GM12873 (cell line): ENCODE results near the gene FAAP100.

ENCODE experiments used
- TF ChIP-seq, protein P1 (sequence below): IDR thresholded peaks from 2 replicates; pipeline ENCODE4 v1.5.1; 2012; ENCODE audit warnings: low read depth, mild to moderate bottlenecking, moderate library complexity, low read length, control low read depth; ENCODE audit not compliant: insufficient read depth; ENCODE audit errors: missing control alignments

Gene FAAP100

DNA sequence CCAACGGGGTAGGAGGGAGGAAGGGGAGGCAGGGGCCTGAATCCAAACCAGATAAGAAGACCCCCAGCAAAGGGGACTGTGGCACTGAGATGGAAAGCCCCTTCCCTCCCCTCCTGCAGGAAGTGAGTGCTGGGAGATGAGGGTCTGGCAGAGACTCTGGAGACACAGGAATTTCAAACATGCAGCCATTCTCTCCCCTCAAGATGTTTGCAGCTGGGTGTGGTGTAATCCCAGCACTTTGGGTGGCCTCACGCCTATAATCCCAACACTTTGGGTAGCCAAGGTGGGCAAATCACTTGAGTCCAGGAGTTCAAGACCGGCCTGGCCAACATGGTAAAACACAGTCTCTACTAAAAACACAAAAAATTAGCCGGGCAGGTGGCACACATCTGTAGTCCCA is 33.9 kb upstream of the FAAP100 start:
- TF ChIP-seq, protein P1, sequence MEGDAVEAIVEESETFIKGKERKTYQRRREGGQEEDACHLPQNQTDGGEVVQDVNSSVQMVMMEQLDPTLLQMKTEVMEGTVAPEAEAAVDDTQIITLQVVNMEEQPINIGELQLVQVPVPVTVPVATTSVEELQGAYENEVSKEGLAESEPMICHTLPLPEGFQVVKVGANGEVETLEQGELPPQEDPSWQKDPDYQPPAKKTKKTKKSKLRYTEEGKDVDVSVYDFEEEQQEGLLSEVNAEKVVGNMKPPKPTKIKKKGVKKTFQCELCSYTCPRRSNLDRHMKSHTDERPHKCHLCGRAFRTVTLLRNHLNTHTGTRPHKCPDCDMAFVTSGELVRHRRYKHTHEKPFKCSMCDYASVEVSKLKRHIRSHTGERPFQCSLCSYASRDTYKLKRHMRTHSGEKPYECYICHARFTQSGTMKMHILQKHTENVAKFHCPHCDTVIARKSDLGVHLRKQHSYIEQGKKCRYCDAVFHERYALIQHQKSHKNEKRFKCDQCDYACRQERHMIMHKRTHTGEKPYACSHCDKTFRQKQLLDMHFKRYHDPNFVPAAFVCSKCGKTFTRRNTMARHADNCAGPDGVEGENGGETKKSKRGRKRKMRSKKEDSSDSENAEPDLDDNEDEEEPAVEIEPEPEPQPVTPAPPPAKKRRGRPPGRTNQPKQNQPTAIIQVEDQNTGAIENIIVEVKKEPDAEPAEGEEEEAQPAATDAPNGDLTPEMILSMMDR = no peak

DNA sequence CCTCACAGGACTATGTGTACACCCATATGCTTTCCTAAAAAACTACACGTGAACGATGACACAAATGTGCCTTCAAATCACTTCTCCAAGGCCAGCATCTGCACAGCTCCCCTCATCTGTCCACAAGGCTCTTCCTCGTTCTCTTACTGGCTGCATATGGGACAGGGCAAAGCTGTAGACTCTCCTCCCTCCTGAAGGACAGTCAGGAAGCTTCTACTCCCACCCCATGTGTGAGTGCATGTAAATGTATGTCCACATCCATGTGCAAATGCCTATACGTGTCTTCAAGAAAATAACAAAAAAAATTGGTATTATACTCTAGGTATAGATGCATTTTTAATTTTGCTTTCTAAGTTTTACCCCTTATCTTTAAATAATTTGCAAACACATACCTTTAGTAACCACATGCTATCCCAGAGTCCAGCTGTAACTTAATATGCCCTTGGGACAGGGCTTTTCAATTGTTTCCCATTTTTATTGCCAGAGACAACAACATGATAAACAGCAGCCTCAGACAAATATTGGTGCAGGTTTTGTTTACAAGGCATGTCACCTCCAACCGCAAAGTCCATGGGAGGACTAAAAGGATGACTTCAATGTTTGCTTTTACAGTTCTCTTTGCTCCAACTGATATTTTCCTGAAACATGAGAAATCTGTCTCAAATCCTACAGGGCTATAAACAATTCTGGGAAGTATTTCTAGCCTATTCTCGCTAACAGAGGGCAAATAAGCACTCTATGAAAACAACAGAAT is 31.6 kb upstream of the FAAP100 start:
- TF ChIP-seq, protein P1 = no peak

DNA sequence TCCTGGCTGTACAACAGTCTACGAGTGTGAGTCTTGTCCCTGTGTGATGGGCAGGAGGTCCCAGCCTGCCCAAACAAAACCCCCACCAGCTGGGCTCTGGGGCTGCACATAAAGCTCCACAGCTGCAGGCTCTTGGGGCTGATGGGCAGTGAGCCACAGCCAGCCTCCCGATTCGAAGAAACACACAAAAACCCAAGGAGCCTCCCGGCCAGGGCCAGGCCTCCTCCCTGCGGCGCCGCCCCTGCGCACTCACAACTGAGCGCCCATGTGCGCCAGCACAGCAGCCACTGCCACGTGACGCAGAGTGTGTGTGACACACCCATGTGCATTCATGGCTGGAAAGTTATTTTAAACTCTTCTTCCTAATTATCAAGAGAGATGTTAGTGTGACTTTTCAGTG is 30.6 kb upstream of the FAAP100 start:
- TF ChIP-seq, protein P1 = no peak

DNA sequence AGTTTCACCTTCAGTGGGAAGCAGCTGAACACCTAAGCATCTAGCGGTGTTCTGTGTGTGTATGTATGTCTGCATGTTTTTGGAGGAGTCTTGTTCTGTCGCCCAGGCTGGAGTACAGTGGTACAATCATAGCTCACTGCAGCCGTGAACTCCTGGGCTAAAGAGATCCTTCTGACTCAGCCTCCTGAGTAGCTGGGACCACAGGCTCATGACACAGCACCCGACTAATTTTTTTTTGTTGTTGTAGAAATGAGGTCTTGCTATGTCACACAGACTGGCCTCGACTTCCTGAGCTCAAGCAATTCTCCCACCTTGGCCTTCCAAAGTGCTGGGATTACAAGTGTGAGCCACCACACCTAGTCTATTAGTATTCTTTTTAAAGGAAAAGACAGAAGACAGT is 30.2 kb upstream of the FAAP100 start:
- TF ChIP-seq, protein P1 = no peak

DNA sequence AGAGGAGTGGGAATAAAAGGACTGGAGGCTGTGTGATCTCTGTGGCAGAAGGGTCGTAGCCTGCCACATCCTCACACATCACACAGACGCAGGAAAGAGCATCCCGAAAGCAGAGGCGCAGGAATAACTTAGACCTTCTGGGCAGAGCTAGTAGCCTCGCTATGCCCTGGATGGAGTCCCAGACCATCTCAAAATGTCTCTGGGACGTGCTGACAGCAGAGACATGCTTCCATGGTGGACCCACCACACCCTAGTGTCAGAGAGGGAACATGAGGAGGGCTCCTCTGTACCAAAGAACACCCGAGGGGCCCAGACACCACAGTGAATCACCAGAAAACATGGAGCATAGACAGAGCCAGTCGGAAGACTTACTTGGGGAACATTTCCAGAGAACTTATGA is 29.6 kb upstream of the FAAP100 start:
- TF ChIP-seq, protein P1 = no peak

DNA sequence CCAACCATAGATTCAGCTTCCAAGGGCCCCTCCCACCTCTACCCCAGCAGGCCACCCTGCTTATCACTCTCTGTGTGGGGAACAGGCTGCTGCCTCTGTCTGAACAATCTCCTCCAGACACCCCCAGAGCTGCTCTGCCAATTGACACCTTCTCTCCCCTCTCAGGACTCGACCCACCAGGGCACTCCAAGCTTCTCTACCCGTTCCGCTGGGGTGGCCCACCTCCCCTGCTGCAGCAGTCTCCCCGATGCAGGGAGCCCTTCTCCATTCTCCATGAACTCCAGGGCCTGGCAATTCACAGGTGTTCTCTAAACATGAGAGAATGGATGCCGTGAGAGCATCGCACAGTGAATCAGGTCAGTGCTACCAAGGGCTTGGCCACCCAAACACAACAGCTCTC is 28.3 kb upstream of the FAAP100 start:
- TF ChIP-seq, protein P1 = no peak

DNA sequence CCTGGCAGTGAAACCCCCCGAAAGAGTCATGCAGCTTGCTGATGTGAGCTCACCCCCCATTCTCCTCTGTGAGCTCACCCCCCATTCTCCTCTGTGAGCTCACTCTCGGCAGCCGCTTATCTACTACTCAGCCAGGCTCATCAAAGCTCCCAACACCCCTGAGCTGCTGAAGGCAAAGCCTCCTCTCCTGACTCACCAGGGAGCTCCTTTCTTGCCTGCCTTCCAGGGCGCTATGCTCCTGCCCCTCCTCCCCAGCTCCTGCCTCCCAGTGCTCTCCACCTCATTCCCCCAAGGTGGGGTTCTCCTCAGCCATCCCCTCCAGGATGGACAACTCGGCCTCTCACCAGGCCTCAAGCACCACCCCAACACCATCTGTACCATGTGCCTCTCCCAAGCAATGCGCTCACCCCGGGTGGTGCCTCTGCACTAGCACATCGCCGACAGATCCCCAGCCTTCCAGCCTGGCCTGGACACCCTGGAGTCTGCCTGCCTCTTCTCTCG is 27.7 kb upstream of the FAAP100 start:
- TF ChIP-seq, protein P1 = no peak
